Neural cell (in vitro differentiated cells): ENCODE results near the gene TOX2. TPM values are rescaled to one million over a fixed set of nuclear protein-coding genes. Genes with fewer than 3 reads are reported as not detected.

ENCODE experiments used
- H2AFZ ChIP-seq: fragments of 200-600, 300-800 bp; sonication (generic), shearing (Covaris generic); 2 replicates; pipeline ENCODE4 v1.6.0; 2014; ENCODE audit warnings: low read depth, mild to moderate bottlenecking, antibody characterized with exemption, low read length, moderate library complexity
- H3F3A ChIP-seq: fragments of 200-600 bp; shearing (Covaris generic); 2 replicates; pipeline ENCODE4 v1.6.1; 2016; ENCODE audit warnings: mild to moderate bottlenecking, moderate library complexity, mixed read lengths, antibody characterized with exemption, low read length; ENCODE audit not compliant: insufficient read depth, poor library complexity, severe bottlenecking
- H3K27ac ChIP-seq: fragments of 200-600, 300-800 bp; sonication (generic), shearing (Covaris generic); 2 replicates; pipeline ENCODE4 v1.5.1; 2014; ENCODE audit warnings: mild to moderate bottlenecking, low read length, moderate library complexity
- H3K27me3 ChIP-seq: fragments of 300-800, 200-600 bp; sonication (generic), shearing (Covaris generic); 2 replicates; pipeline ENCODE4 v1.6.0; 2014; ENCODE audit warnings: mild to moderate bottlenecking, low read depth, low read length, moderate library complexity; ENCODE audit not compliant: insufficient read depth
- H3K36me3 ChIP-seq: fragments of 300-800, 200-600 bp; sonication (generic), shearing (Covaris generic); 2 replicates; pipeline ENCODE4 v1.5.1; 2014; ENCODE audit warnings: mild to moderate bottlenecking, antibody characterized with exemption, low read length, moderate library complexity; ENCODE audit not compliant: insufficient read depth
- H3K4me2 ChIP-seq: fragments of 300-800, 200-600 bp; sonication (generic), shearing (Covaris generic); 2 replicates; pipeline ENCODE4 v1.6.0; 2014; ENCODE audit warnings: mild to moderate bottlenecking, low read length
- H3K4me3 ChIP-seq: fragments of 300-800, 200-600 bp; sonication (generic), shearing (Covaris generic); 2 replicates; pipeline ENCODE4 v1.5.1; 2014; ENCODE audit warnings: mild to moderate bottlenecking, low read length, moderate library complexity
- H3K79me2 ChIP-seq: fragments of 200-600 bp; shearing (Covaris generic); replicated peaks from 2 replicates; pipeline ENCODE4 v1.6.0; 2014; ENCODE audit warnings: mild to moderate bottlenecking, low read length, moderate library complexity; ENCODE audit not compliant: insufficient read depth
- H3K9ac ChIP-seq: fragments of 300-800, 200-600 bp; sonication (generic), shearing (Covaris generic); 2 replicates; pipeline ENCODE4 v1.6.1; 2016; ENCODE audit warnings: mild to moderate bottlenecking, low read length, mixed read lengths
- H3K9me2 ChIP-seq: fragments of 200-600 bp; shearing (Covaris generic); 2 replicates; pipeline ENCODE4 v1.6.1; 2016; ENCODE audit warnings: mild to moderate bottlenecking, low read length, mixed read lengths; ENCODE audit not compliant: insufficient read depth
- H3K9me3 ChIP-seq: fragments of 200-600, 300-800 bp; sonication (generic), shearing (Covaris generic); 2 replicates; pipeline ENCODE4 v1.6.1; 2016; ENCODE audit warnings: mild to moderate bottlenecking, mixed run types, low read length, moderate library complexity, mixed read lengths
- H4K20me1 ChIP-seq: fragments of 200-600 bp; shearing (Covaris generic); 2 replicates; pipeline ENCODE4 v1.6.1; 2016; ENCODE audit warnings: mild to moderate bottlenecking, mixed run types; ENCODE audit not compliant: insufficient read depth
- EP300 ChIP-seq: fragments of 450-650 bp; conservative IDR thresholded peaks from 2 replicates; pipeline ENCODE4 v1.6.1; 2014; ENCODE audit warnings: antibody characterized with exemption, mild to moderate bottlenecking, moderate library complexity; ENCODE audit not compliant: poor library complexity, severe bottlenecking
- EZH2 ChIP-seq: fragments of 200-600, 300-800 bp; shearing (Covaris generic), sonication (generic); IDR thresholded peaks from 2 replicates; pipeline ENCODE4 v1.6.1; 2014; ENCODE audit warnings: antibody characterized with exemption, low read length, borderline replicate concordance, mild to moderate bottlenecking; ENCODE audit not compliant: insufficient read depth, poor library complexity, severe bottlenecking
- MXI1 ChIP-seq: fragments of 450-650 bp; conservative IDR thresholded peaks from 2 replicates; pipeline ENCODE4 v1.6.1; 2014; ENCODE audit warnings: antibody characterized with exemption, mild to moderate bottlenecking; ENCODE audit not compliant: poor library complexity, severe bottlenecking
- POLR2AphosphoS5 ChIP-seq: IDR thresholded peaks from 2 replicates; pipeline ENCODE4 v1.6.1; 2012
- RAD21 ChIP-seq: fragments of 450-650 bp; conservative IDR thresholded peaks from 2 replicates; pipeline ENCODE4 v1.6.1; 2014; ENCODE audit warnings: antibody characterized with exemption, mild to moderate bottlenecking, moderate library complexity
- SMC3 ChIP-seq: fragments of 450-650 bp; conservative IDR thresholded peaks from 2 replicates; pipeline ENCODE4 v1.6.1; 2014; ENCODE audit warnings: antibody characterized with exemption, mild to moderate bottlenecking, moderate library complexity; ENCODE audit not compliant: poor library complexity
- TAF1 ChIP-seq: IDR thresholded peaks from 2 replicates; pipeline ENCODE4 v1.6.1; 2012; ENCODE audit warnings: low read depth
- polyA plus RNA-seq: library from polyadenylated mRNA; depleted of rRNA; stranded (reverse); fragments of >200 nt; gene quantifications from 2 replicates; pipeline ENCODE4 v1.2.3, GENCODE V29; 2014
- TF ChIP-seq, protein P1 (sequence below): fragments of 450-650 bp; IDR thresholded peaks from 2 replicates; pipeline ENCODE4 v1.5.1; 2014; ENCODE audit warnings: antibody characterized with exemption, mild to moderate bottlenecking, moderate library complexity; ENCODE audit not compliant: poor library complexity, severe bottlenecking
- TF ChIP-seq, protein P2 (sequence below): IDR thresholded peaks from 2 replicates; pipeline ENCODE4 v1.6.1; 2012; ENCODE audit warnings: borderline replicate concordance

The TOX2 gene
- polyA plus RNA-seq, 1 donor from 2014 or later: 0.89 TPM

DNA sequence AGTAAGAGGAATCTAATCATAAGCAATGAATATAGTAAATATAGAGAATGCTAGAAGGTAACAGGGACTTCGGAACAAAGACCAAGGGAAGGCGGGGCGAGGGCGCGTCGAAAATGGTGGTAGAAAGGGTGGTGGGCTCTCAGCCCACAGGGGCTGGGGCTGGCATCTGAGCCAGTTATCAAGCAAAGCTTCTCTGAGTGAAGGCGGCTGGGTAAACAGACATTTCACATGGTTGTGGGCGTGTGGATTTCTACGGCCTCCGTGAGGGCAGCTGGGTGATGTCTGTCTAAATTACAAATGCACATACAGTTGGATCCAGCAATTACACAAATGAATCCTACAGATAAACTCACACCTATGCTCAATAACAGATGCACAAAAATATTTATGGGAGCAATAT is 56.6 kb downstream of the TOX2 start:
- Histone ChIP-seq H3K27me3 (no peaks in the 10 kb centered on the region), H3F3A (no peaks in the 10 kb centered on the region), H4K20me1 (no peaks in the 10 kb centered on the region), H2AFZ (no peak overlapping the region), H3K27ac (no peak overlapping the region), H3K4me3 (no peak overlapping the region), H3K9me2 (no peaks in the 10 kb centered on the region), H3K9ac (no peak overlapping the region), H3K79me2 (no peaks in the 10 kb centered on the region), H3K4me2 (no peak overlapping the region), H3K36me3 (no peaks in the 10 kb centered on the region), H3K9me3 (no peaks in the 10 kb centered on the region)
- TF ChIP-seq MXI1 (no peak), EZH2 (no peak), POLR2AphosphoS5 (no peak), RAD21 (no peak), TAF1 (no peak), EP300 (no peak), SMC3 (no peak)
- TF ChIP-seq, protein P1, sequence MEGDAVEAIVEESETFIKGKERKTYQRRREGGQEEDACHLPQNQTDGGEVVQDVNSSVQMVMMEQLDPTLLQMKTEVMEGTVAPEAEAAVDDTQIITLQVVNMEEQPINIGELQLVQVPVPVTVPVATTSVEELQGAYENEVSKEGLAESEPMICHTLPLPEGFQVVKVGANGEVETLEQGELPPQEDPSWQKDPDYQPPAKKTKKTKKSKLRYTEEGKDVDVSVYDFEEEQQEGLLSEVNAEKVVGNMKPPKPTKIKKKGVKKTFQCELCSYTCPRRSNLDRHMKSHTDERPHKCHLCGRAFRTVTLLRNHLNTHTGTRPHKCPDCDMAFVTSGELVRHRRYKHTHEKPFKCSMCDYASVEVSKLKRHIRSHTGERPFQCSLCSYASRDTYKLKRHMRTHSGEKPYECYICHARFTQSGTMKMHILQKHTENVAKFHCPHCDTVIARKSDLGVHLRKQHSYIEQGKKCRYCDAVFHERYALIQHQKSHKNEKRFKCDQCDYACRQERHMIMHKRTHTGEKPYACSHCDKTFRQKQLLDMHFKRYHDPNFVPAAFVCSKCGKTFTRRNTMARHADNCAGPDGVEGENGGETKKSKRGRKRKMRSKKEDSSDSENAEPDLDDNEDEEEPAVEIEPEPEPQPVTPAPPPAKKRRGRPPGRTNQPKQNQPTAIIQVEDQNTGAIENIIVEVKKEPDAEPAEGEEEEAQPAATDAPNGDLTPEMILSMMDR: no peak
- TF ChIP-seq, protein P2, sequence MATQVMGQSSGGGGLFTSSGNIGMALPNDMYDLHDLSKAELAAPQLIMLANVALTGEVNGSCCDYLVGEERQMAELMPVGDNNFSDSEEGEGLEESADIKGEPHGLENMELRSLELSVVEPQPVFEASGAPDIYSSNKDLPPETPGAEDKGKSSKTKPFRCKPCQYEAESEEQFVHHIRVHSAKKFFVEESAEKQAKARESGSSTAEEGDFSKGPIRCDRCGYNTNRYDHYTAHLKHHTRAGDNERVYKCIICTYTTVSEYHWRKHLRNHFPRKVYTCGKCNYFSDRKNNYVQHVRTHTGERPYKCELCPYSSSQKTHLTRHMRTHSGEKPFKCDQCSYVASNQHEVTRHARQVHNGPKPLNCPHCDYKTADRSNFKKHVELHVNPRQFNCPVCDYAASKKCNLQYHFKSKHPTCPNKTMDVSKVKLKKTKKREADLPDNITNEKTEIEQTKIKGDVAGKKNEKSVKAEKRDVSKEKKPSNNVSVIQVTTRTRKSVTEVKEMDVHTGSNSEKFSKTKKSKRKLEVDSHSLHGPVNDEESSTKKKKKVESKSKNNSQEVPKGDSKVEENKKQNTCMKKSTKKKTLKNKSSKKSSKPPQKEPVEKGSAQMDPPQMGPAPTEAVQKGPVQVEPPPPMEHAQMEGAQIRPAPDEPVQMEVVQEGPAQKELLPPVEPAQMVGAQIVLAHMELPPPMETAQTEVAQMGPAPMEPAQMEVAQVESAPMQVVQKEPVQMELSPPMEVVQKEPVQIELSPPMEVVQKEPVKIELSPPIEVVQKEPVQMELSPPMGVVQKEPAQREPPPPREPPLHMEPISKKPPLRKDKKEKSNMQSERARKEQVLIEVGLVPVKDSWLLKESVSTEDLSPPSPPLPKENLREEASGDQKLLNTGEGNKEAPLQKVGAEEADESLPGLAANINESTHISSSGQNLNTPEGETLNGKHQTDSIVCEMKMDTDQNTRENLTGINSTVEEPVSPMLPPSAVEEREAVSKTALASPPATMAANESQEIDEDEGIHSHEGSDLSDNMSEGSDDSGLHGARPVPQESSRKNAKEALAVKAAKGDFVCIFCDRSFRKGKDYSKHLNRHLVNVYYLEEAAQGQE: no peak

DNA sequence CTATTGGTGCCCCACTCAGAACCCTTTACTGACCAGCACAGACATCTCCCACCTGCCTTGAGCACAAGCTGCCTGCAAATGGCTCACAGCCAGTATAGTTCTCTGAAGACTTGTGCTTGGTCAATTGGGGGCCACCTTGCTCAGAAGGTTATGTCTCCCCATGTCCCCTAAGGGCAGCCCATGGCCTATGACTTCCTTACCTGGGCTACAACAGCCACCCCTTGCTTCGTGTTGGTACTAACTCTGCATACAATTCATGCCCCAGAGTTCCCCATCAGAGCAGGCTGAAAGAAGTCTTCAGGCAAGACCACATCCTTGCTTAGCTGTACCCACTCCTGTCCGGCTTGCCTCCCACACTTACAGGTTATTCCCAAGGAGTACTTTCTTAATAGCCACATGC is 57.4 kb downstream of the TOX2 start:
- Histone ChIP-seq H3K9ac (no peak overlapping the region), H3K27ac (no peak overlapping the region), H3K9me3 (no peaks in the 10 kb centered on the region), H3K9me2 (no peaks in the 10 kb centered on the region), H3F3A (no peaks in the 10 kb centered on the region), H3K27me3 (no peaks in the 10 kb centered on the region), H3K36me3 (no peaks in the 10 kb centered on the region), H3K79me2 (no peaks in the 10 kb centered on the region), H3K4me2 (no peak overlapping the region), H4K20me1 (no peaks in the 10 kb centered on the region), H2AFZ (no peak overlapping the region), H3K4me3 (no peak overlapping the region)
- TF ChIP-seq, protein P2: no peak
- TF ChIP-seq RAD21: no peak
- no peak for TF ChIP-seq EP300
- TF ChIP-seq SMC3: no peak
- TF ChIP-seq MXI1: no peak
- TF ChIP-seq POLR2AphosphoS5: no peak
- TF ChIP-seq, protein P1: no peak
